Measurements from ENCODE around the gene FA2H.

- TF ChIP-seq CTCF (IDR thresholded peaks at IDR 0.05 in 4 of 5, conservative IDR thresholded peaks at IDR 0.05 in 1 of 5) (no peak), POLR2A (IDR thresholded peaks at IDR 0.05) (no peak)
Measured at GRCh38 chr16:74738816-74739215, 35.8 kb downstream of the FA2H start.

All from gastrocnemius medialis (tissue), 4 donors.